H4 (cell line): ENCODE measurements around the gene R3HCC1L. TPM values are rescaled to one million over a fixed set of nuclear protein-coding genes. Genes with fewer than 3 reads are reported as not detected.

Experiments used
- DNase-seq: peaks from one replicate; pipeline ENCODE4 v3.0.0-alpha.2; 2015; ENCODE audit warnings: low spot score
- total RNA-seq: library from RNA; depleted of rRNA; stranded (reverse); fragments of >200 nt; shearing (Covaris generic); gene quantifications from 2 replicates; pipeline ENCODE4 v1.2.3, GENCODE V29; 2014; rRNA removed

R3HCC1L gene
- 9.8 and 10.5 TPM in 2 replicates for total RNA-seq

DNA sequence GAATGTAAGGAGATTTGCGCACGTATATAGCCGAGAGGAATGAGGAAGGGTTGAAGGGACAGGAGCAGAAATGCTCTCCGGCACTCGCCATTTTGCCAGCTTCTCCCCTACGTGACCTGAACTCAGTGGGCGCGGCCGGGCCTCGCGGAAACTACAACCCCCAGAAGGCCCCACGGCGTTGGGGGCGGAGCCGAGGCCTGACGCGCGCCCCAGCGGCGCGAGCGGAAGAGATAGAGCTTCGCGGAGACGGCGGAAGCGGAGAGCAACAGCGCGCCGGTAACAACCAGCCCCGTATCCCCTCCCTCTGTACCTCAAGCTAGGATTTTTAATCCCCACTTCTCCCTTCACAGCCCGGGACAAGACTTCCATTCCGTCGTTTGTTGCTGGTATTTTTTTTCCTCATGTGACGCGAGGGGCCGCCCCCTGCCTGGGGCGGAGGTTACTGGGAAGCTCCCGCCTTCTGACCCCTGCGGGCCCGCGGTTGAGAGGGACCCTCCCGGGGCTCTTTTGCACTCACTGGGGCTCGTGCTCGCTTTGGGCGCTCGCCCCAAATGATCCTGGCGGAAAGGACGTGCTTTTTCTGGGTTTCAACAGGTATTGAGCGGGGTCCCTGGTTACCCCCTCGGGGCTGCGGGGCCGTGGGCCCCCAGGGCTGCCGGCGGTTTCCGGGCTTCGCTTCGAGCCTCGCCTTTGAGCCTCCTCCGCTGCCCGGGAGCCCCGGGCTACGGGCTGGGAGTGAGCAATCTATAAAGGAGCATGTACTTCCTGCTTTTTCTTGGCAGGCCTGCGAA is at the start of gene R3HCC1L:
R3HCC1L (plus strand) TSS at position 227 of the 791 bp plus-strand sequence. CDS start 73,458 bp downstream, outside the sequence.
- peak; percentile 81 for DNase-seq

DNA sequence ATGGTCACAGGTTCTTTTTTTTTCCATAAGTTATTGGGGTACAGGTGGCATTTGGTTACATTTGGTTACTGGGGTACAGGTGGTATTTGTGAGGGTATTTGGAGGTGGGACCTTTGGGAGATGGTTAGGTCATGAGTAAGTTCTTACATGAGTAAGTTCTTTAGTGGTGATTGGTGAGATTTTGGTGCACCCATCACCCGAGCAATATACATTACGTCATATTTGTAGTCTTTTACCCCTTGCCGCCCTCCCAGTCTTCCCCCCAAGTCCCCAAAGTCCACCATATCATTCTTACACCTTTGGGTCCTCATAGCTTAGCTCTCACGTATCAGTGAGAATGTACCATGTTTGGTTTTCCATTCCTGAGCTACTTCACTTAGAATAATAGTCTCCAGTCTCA is 49.2 kb upstream of the R3HCC1L start:
- no peak for DNase-seq

DNA sequence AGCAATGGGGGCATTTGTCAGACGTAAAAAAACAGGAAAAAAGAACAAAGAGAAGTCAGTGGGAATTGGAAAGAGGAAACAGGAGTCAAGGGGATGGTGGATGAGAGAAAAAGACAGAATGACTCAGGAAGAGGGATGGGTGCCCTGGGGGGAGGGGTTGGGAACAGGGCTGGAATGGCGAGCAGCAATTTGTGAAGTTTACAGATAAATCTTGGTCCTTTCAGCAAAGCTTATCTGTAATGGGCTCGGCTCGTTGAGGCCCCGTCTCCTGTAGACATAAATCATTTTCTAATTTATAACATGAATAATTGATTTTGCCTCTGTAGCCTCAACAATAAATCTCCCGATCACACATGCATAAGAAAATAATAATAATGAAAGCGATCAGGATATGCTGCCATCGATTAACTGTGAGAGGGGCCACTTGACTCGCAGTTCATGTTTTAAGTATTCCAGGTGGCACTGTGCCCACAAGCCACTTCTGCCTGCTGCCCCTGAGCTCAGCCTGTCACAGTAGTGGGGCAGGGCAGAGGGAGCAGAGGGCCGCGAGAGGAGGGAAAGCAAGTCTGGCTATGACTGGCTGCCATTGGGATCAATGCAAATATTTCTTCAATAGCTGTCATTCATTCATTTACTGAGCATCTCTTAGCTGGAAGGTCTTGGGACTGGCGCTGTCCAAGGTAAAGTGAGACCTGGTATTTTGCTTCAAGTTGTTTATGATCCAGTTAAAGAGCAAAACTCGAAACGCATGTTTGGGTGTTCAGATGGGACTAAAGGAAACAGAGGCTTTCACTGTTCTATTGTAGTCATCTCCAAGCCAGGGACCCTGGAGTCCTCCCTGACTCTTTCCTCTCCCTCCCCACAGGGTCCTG is 47.4 kb upstream of the R3HCC1L start:
- DNase-seq: no peak

DNA sequence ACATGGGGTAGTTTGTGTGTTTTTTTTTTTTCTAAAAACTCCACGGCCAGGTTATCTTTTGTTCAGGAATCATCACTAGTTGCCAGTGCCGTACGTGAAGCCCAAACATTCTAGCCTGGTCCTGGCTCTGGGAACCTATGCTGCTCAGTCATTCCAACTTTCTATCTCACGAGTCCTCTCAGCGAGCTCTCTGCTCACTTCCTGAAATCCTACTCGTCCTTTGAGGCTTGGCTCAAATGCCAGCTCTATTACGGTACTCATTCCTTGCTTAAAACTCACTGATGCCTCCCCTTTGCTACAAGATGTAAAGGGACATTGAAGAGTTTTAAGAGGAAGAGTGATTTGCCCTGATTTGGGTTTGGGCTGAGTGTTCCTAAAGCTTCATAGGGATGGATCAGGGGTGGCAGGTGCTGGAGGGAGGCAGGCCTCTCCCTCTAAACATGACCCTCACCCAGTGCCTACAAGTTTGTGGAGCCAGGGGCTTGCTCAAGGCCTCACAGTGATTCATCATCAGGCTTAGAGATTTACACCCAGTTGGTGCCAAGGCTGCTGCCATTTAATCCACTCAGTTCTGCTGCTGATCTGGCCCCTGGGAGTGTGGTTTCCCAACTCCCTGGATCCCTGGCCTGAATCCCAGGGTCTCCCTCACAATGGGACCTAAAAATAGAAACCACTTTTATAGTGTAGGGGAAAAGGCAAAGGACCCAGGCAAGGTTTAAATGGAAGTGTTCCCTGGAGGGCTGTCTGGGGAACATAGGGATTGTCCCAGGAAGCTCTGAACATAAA is 46.1 kb upstream of the R3HCC1L start:
- peak; percentile 65 for DNase-seq

DNA sequence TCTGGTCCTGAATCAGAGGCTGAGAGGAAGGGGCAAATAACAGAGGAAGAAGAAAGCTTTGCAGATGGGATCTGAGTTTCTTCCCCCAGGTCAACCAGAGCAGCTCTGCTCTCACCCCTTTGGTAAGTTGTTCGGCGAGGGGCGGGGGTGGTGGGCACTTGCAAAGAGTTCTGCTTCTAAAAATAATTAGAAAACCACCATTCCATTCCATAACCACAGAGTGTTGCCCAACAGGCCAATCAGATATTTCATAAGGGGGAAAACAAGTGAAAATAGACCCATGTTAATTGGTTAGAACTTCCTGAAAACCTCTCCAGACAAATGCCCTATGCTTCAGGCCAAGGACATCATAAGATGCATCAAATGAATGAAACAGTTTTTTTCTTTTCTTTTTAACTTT is 43.6 kb upstream of the R3HCC1L start:
- no peak for DNase-seq

DNA sequence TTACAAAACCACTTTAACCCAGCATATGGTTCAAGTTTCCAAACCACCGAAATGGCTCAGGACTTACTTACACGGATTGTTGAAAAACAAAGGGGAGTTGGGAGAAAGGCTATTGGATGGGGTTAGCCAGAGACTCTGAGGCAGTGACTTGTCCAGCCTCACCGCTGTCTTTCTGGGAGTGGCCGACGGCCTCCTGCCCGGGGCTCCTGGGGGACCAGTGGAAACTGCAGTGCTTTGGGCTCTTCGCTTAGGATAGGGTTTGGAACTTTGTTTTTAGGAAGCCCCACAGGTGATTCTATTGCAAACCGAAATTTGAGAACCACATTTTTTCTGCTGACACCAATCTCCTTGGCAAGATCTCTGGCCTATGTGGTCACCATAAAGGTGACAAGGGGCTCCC is 38.1 kb upstream of the R3HCC1L start:
- DNase-seq: no peak

DNA sequence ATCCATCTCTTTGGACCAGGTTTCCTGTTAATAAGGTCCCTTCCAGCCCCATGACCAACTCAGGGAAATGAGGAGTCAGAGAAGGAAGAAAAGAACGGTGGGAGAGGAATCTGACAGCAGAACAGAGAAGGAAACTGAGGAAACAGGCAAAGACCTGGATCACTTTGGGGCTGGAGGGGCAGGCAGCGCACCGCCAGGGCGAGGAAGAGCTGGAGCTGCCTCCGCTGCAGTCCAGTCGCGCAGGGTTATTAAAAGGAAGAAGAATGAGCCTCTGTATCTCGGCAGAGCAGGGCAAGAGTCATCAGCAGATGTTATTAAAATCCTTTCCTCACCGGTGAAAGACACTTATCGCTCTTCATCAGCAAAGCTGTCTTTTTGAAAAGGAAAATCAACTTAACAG is 37.7 kb upstream of the R3HCC1L start:
- no peak for DNase-seq

DNA sequence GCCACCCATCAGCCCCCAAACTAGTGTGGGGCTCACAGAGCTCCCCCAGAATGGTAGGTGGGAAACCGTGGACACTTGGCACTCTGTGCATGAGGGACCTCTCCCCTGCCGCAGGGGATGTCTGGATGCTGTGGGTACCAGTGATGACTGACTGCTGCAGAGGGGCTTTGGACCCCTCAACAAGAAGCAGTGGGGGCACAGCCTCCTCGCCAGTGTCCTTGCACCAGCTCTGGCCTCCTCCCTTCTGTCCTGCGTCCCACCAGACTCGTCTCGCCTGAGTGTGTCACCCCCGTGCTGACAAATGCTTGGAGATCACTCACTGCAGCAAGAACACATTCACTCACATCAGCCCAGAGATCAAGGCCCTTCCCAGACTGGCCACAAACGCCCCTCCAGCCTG is 37.3 kb upstream of the R3HCC1L start:
- no peak for DNase-seq

DNA sequence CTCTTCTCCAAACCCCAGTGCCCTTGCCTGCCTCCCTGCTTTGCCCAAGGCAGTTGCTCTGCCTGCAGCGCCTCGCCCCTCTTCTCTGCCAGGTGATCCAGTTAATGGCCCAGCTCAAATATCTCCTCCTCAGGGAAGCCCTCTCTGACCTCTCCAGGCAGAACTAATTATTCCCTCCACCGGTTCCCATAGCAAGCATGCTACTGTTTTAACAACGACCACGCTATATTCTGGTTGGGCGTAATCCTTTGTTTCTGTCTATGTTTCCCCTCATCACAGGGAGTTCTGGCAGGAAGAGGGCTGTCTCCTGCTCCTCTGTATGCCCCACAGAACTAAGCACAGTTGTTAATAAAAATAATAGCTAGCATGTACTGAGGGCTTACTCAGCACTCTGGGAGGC is 36.8 kb upstream of the R3HCC1L start:
- DNase-seq: no peak

DNA sequence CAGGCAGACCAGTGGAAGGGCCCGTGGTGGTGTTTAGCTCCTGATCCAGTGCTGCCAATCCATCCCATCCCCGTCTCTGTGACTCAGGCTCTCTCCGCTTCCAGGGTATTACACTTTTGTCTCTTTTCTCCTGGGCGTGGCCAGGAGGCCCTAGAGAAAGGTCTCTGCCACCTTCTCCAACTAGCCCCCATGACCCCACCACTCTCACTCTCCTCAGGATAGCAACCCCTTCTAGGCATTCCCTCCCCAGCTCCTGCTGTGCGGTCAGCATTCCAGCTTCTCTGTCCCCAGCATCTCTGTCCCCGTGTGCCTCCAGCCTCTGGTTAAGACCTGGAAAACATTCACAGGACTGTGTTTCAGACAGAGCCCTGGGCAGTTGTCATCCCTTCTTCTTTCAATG is 36.2 kb upstream of the R3HCC1L start:
- no peak for DNase-seq

DNA sequence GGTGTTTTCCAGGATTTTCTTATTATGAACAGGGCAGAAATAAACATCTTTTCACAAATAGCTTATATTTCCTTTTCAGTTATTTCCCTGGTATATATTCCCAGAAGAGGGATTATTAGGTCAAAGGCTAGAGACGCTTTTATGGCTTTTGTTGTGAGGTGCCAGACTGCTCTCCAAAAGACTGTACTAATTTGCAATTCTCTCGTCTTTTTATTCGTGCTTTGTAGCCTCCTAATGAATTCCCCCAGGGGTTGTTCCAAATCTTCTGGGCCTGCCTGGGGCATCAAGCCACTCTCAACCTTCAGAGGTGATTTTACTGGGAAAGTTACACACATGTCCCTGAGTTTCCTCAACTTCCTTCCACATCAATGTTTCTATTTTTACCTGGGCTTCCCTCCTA is 34.0 kb upstream of the R3HCC1L start:
- no peak for DNase-seq

DNA sequence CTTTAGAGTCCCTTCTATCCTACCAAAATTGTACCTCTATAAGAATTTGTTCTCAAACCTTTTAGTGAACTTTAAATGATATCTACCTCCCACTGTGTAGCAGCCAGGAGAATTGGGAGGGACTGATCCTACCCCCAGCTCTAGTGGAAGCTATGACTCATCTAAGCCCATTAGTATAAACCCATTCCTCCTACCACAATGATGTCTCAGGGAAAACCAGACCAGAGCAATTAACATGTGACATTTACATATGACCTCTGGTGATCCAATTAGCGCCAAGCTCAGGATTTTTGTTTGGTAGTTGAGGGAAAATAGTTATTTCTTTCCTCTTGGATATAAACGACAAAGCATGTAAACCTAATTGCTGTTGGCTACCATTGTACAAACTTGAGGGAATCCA is 33.1 kb upstream of the R3HCC1L start:
- peak; percentile 50 for DNase-seq

DNA sequence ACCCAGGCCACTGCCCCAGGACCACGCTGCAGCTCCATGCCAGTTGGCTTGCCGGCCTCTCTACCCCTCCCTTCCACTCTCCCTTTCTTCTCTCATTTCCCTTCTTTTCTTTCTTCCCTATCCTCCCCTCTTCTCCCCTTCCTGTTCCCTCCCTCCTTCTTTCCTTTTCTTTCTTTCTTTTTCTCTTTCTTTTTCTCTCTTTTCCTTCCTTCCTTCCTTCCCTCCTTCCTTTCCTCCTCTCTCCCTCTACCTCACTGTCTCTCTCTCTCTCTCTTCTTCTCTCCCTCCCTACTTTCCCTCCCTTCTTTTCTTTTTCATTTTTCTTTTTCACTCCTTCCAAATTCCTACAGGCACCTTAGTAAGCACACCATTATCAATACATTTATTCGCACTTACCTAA is 30.3 kb upstream of the R3HCC1L start:
- DNase-seq: no peak

DNA sequence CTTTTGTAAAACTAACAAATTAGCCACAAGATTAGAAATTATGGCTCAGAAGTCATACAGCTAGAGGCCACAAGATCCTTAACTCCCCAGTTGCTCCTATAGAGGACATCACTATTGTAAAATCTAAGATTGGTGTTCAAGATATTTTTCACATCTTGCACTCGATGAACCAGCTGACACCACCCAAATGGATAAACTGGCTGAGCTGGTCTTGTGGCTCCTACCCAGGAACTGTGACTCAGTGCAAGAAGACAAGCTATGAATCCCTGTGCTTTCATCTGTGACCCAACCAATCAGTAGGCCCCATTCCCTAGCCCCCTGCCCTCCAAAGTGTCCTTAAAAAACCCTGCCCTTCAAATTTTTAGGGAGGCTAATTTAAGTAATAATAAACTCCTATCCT is 27.9 kb upstream of the R3HCC1L start:
- no peak for DNase-seq

DNA sequence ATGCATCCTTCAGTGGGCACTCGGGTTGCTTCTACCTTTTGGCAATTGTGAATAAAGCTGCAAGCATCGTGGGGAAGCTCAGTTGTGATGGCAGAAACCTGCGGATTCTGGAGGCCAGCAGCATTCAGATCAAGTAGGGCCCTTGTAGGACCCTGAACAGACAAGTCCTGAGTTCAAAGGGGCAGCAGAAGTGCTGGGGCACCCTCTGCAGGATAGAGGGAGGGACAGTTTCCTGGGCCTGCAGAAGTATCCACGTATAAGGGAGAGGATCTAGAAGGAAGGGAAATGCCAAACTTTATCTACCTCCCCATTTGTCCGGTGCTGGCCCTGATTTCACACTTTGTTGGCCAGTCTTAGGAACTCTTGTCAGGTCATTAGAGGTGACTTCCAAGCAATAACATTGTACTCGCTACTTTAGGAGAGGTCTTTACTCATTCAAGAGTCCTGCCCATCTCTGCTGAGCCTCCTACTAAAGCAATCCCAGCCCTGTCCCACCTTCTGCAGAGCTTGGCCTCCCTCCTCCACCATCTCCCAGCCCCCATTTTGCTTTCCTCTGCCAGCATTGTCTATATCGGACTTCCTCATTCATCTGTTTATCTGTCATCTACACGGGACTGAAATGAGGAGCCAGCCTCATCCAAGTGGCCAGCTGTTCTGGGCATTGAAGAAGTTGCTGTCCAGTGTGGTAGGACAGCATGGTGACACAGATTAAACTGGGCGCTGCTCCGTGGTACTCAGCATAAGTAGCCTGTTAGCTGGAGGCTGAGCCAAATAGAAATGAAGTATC is 26.6 kb upstream of the R3HCC1L start:
- DNase-seq: no peak

DNA sequence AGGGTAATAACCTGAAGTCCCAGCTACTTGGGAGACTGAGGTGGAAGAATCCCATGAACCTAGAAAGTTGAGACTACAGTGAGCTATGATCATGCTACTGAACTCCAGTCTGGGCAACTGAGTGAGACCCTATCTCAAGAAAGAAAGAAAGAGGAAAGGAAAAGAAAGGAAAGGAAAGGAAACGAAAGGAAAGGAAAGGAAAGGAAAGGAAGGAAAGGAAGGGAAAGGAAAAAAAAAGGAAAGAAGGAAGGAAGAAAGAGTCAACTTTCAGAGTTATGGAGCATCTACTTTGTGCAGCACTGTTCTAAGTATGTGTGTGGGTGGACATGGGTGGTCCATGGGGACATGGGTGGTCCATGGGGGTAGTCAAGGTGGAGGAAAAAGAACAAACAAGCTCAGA is 24.1 kb upstream of the R3HCC1L start:
- no peak for DNase-seq

DNA sequence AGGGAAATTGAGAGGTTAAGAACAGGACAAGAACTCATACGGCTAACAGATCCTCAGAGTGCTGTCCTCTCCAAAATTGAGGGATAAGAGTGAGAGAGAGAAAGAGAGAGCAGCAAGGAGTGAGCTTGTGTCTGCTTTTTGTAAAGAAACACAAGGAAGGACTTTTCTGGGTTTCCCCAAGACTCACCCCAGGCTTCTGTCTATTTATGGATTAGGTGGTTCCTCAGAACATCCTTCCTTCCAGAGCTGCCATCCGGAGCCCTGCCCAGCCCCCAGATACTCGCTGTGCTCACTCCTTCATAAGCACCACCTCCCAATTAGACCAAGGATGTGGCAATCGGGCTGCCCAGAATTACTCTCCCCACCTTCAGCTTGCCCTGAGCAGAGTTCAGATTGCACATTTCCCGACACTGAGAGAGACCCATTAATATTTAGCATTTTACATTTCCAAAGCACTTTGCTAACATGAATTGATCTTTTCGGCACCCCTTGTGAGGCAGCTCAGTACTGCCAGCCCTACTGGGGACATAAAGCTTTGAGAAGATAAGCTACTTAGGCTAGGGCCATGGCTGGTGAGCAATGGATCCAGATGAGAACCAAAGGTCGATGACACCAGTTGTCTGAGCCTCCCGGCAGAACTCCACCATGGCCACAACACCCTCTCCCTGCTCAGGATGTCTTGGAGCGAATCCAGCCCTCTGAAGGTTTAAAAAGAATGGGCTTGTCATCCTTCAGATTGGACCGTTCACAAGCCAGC is 19.2 kb upstream of the R3HCC1L start:
- no peak for DNase-seq

DNA sequence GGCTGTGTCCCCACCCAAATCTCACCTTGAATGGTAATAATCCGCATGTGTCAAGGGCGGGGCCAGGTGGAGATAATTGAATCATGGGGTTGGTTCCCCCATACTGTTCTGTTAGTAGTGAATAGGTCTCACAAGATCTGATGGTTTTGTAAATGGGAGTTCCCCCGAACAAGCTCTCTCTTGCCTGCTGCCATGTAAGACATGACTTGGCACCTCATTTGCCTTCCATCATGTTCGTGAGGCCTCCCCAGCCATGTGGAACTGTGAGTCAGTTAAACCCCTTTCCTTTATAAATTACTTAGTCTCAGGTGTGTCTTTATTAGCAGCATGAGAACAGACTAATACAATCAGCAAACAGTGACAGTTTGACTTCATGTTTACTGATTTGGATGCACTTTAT is 14.6 kb upstream of the R3HCC1L start:
- DNase-seq: no peak

DNA sequence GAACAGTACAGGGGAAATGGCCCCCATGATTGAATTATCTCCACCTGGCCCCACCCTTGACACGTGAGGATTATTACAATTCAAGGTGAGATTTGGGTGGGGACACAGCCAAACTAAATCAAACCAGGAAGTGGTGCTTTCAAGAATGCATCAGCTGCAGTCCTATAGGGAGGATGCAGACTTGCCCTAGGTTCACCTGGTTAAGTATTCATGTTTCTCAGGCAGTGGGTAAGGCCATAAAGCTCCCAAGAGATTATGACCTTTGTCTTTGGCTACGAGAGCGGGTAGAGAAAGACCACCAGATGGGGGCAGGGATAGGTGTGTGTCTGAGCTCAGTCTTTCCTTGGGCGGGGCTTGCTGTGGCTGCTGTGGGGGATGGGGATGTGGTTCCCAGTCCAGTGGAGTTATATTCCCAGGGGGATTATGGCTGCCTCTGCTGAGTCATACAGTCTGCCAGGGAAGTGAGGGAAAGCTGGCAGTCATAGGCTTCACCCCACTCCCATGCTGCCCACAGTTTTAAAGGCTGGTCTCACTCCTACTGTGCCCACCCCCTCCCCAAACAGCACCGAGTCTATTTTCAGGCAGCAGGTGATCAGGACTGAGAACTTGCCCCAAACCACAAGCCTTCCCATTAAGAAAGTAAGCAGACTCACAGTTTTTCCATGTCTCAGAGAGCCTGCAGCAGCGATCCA is 8.4 kb upstream of the R3HCC1L start:
- peak; percentile 64 for DNase-seq

DNA sequence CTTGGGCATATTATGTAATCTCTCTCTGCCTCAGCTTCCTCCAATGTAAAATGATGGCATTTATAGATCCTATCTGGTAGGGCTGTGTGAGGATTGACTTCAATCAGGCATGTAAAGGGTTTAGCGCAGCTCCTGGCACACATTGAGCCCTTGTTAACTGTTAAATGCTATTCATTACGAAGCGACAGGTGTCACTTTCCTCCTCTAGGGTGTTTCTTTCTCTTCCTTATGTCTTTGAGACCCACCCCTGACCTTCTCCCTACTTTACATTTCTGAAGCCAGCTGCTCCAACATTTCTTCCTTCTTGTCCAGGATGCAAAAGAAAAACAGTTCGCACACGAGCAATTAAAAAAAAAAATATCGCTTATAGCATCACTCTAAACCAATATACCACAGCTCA is 5.7 kb upstream of the R3HCC1L start:
- no peak for DNase-seq
